WTC11 (cell line): ENCODE data around the gene CHD6. TPM values are rescaled to one million over a fixed set of nuclear protein-coding genes. Genes with fewer than 3 reads are reported as not detected.

Experiments
- ATAC-seq: fragments of 200-7000 bp; cut with Tn5 transposase; 2 replicates; pipeline ENCODE4 v1.10.0; 2021; ENCODE audit warnings: mild to moderate bottlenecking, moderate library complexity
- CTCF ChIA-PET: fragments of 300-600 bp; sonication (Branson Sonifier 250); formaldehyde crosslinking; loops from one replicate; lab custom pipeline; 2021; ENCODE audit warnings: antibody characterized with exemption; lab: Charles Lee
- POLR2A ChIA-PET: fragments of 350-600 bp; sonication (Branson Sonifier 250); formaldehyde crosslinking; loops from one replicate; lab custom pipeline; 2021; ENCODE audit warnings: antibody characterized with exemption; lab: Charles Lee
- DNase-seq: peaks from one replicate; pipeline ENCODE4 v3.0.0; 2021; ENCODE audit warnings: low spot score
- H3K27ac Mint-ChIP-seq: 2 replicates; pipeline ENCODE4 v1.8.0; 2021; ENCODE audit warnings: mixed read lengths
- H3K27me3 Mint-ChIP-seq: 2 replicates; pipeline ENCODE4 v1.8.0; 2021; ENCODE audit warnings: low read depth, mild to moderate bottlenecking, moderate library complexity, mixed read lengths
- H3K36me3 Mint-ChIP-seq: 2 replicates; pipeline ENCODE4 v1.8.0; 2021; ENCODE audit warnings: mixed read lengths
- H3K4me1 Mint-ChIP-seq: 2 replicates; pipeline ENCODE4 v1.8.0; 2022; ENCODE audit warnings: mixed read lengths
- H3K4me3 Mint-ChIP-seq: 2 replicates; pipeline ENCODE4 v1.8.0; 2021; ENCODE audit warnings: mild to moderate bottlenecking, moderate library complexity, mixed read lengths
- H3K9me3 Mint-ChIP-seq: 2 replicates; pipeline ENCODE4 v1.8.0; 2021; ENCODE audit warnings: mixed read lengths
- AFF4 ChIP-seq: sonication (generic); formaldehyde crosslinking; IDR thresholded peaks from 2 replicates; pipeline ENCODE4 v1.8.1; 2023; ENCODE audit warnings: mild to moderate bottlenecking, missing genetic modification reagents, borderline replicate concordance
- ATF1 ChIP-seq: sonication (generic); formaldehyde crosslinking; IDR thresholded peaks from 2 replicates; pipeline ENCODE4 v1.8.1; 2023; ENCODE audit warnings: mild to moderate bottlenecking, moderate library complexity, missing genetic modification reagents
- CDX4 ChIP-seq: fragments of 250-450 bp; sonication (Bioruptor Pico); IDR thresholded peaks from 2 replicates; pipeline ENCODE4 v1.9.0; 2021; ENCODE audit warnings: moderate library complexity, mild to moderate bottlenecking, inconsistent platforms, borderline replicate concordance
- CREB1 ChIP-seq: sonication (generic); formaldehyde crosslinking; IDR thresholded peaks from 2 replicates; pipeline ENCODE4 v1.8.0; 2023; ENCODE audit warnings: mild to moderate bottlenecking, missing genetic modification reagents
- E2F5 ChIP-seq: sonication (generic); formaldehyde crosslinking; IDR thresholded peaks from 2 replicates; pipeline ENCODE4 v1.8.1; 2022; ENCODE audit warnings: mild to moderate bottlenecking, moderate library complexity, missing genetic modification reagents
- GTF2I ChIP-seq: fragments of 250-450 bp; sonication (Bioruptor Pico); conservative IDR thresholded peaks from 2 replicates; pipeline ENCODE4 v1.4.0; 2021; ENCODE audit warnings: mild to moderate bottlenecking
- NR3C1 ChIP-seq: sonication (generic); formaldehyde crosslinking; conservative IDR thresholded peaks from 2 replicates; pipeline ENCODE4 v1.8.1; 2023; ENCODE audit warnings: low read depth, mild to moderate bottlenecking, missing genetic modification reagents
- OVOL2 ChIP-seq: fragments of 250-450 bp; sonication (Bioruptor Pico); IDR thresholded peaks from 2 replicates; pipeline ENCODE4 v1.9.0; 2021; ENCODE audit warnings: mild to moderate bottlenecking, borderline replicate concordance
- PRRX2 ChIP-seq: fragments of 250-450 bp; sonication (Bioruptor Pico); IDR thresholded peaks from 2 replicates; pipeline ENCODE4 v1.8.0; 2021; ENCODE audit warnings: mild to moderate bottlenecking
- SMAD3 ChIP-seq: sonication (generic); formaldehyde crosslinking; IDR thresholded peaks from 2 replicates; pipeline ENCODE4 v1.8.0; 2022; ENCODE audit warnings: missing genetic modification reagents, mild to moderate bottlenecking, borderline replicate concordance
- SP1 ChIP-seq: sonication (generic); formaldehyde crosslinking; conservative IDR thresholded peaks from 2 replicates; pipeline ENCODE4 v1.8.1; 2022; ENCODE audit warnings: missing genetic modification reagents
- TCF7 ChIP-seq: sonication (generic); formaldehyde crosslinking; IDR thresholded peaks from 2 replicates; pipeline ENCODE4 v1.8.0; 2022; ENCODE audit warnings: mild to moderate bottlenecking, low read depth, missing genetic modification reagents, moderate library complexity
- TEAD4 ChIP-seq: sonication (generic); formaldehyde crosslinking; IDR thresholded peaks from 2 replicates; pipeline ENCODE4 v1.8.0; 2022; ENCODE audit warnings: mild to moderate bottlenecking, missing genetic modification reagents
- ZNF121 ChIP-seq: sonication (generic); formaldehyde crosslinking; IDR thresholded peaks from 2 replicates; pipeline ENCODE4 v1.8.0; 2023; ENCODE audit warnings: missing genetic modification reagents
- ZNF416 ChIP-seq: fragments of 250-450 bp; sonication (Bioruptor Pico); IDR thresholded peaks from 2 replicates; pipeline ENCODE4 v1.9.0; 2021; ENCODE audit warnings: mild to moderate bottlenecking, inconsistent platforms
- ZNF425 ChIP-seq: fragments of 250-450 bp; sonication (Bioruptor Pico); conservative IDR thresholded peaks from 2 replicates; pipeline ENCODE4 v1.9.0; 2021; ENCODE audit warnings: mild to moderate bottlenecking
- ZNF512 ChIP-seq: sonication (generic); formaldehyde crosslinking; IDR thresholded peaks from 2 replicates; pipeline ENCODE4 v1.8.1; 2022; ENCODE audit warnings: missing genetic modification reagents, borderline replicate concordance
- total RNA-seq: library from RNA; stranded (reverse); gene quantifications from 3 replicates; pipeline ENCODE4 v1.2.3, GENCODE V29; 2021

CHD6 gene
- total RNA-seq, 1 experiment from 2014 or later, result 52.1 TPM

GRCh38 chr20:41355192-41355591 is 263.0 kb downstream of the CHD6 start:
- CTCF ChIA-PET, result no interaction called here
- Mint-ChIP-seq H3K27ac (no peak overlapping the region), H3K4me3 (no peak overlapping the region), H3K4me1 (no peaks in the 10 kb centered on the region), H3K9me3 (no peaks in the 10 kb centered on the region), H3K27me3 (no peaks in the 10 kb centered on the region), H3K36me3 (no peaks in the 10 kb centered on the region)
- TF ChIP-seq OVOL2 (CRISPR knock-in tag), result no peak
- TF ChIP-seq E2F5 (CRISPR knock-in tag), result no peak
- no peak for TF ChIP-seq CREB1
- TF ChIP-seq SP1 (CRISPR knock-in tag), result no peak
- no peak for TF ChIP-seq AFF4 (CRISPR knock-in tag)
- no peak for TF ChIP-seq ZNF425
- no peak for TF ChIP-seq NR3C1
- no peak for ATAC-seq
- POLR2A ChIA-PET, result no interaction called here
- no peak for DNase-seq

GRCh38 chr20:41353530-41353929 is 264.6 kb downstream of the CHD6 start:
- POLR2A ChIA-PET, result no interaction called here
- no peaks in the 10 kb centered on the region for H3K27me3 Mint-ChIP-seq
- no peaks in the 10 kb centered on the region for H3K4me1 Mint-ChIP-seq
- CTCF ChIA-PET, result interaction anchor here (0.6 to 3.3 kb wide), 6 partner anchors 9 to 181 kb away, joined by 3 to 11 read pairs (median 4); partner anchors contain the start of gene LPIN3
- H3K9me3 Mint-ChIP-seq, result no peaks in the 10 kb centered on the region
- no peaks in the 10 kb centered on the region for H3K36me3 Mint-ChIP-seq
- no peak overlapping the region for H3K27ac Mint-ChIP-seq
- no peak for DNase-seq
- H3K4me3 Mint-ChIP-seq, result no peak overlapping the region
- TF ChIP-seq GTF2I (CRISPR knock-in tag) (no peak), ATF1 (CRISPR knock-in tag) (no peak), PRRX2 (CRISPR knock-in tag) (no peak), TEAD4 (no peak), TCF7 (CRISPR knock-in tag) (no peak), ZNF121 (CRISPR knock-in tag) (no peak), SP1 (CRISPR knock-in tag) (no peak), SMAD3 (CRISPR knock-in tag) (no peak), ZNF512 (CRISPR knock-in tag) (no peak), NR3C1 (no peak)
- ATAC-seq, result no peak

GRCh38 chr20:41352666-41353065 is 265.5 kb downstream of the CHD6 start:
- H3K27ac Mint-ChIP-seq, result no peak overlapping the region
- POLR2A ChIA-PET, result no interaction called here
- no peaks in the 10 kb centered on the region for H3K9me3 Mint-ChIP-seq
- H3K4me1 Mint-ChIP-seq, result no peaks in the 10 kb centered on the region
- H3K36me3 Mint-ChIP-seq, result no peaks in the 10 kb centered on the region
- no peak for DNase-seq
- no peak overlapping the region for H3K4me3 Mint-ChIP-seq
- CTCF ChIA-PET, result interaction anchor here (0.9 to 3.3 kb wide), 5 partner anchors 12 to 180 kb away, joined by 4 to 11 read pairs (median 7); partner anchors contain the start of genes EMILIN3 and LPIN3
- peak; percentile 57 for ATAC-seq
- H3K27me3 Mint-ChIP-seq, result no peaks in the 10 kb centered on the region
- no peak for TF ChIP-seq CDX4 (CRISPR knock-in tag)
- peak; percentile 90 for TF ChIP-seq ZNF416 (CRISPR knock-in tag)
- TF ChIP-seq, all 79 proteins: peak for 1
